GM10248 (cell line): ENCODE results near the gene RUNX3.

Source experiments
- CTCF ChIA-PET: fragments of 300-600 bp; sonication (Branson Sonifier 250); formaldehyde crosslinking; extraction: SDS; loops from one replicate; lab custom pipeline; 2021; ENCODE audit warnings: antibody characterized with exemption; lab: Yijun Ruan, JAX
- POLR2A ChIA-PET: fragments of 350-650 bp; sonication (Branson Sonifier 250); formaldehyde crosslinking; extraction: SDS; loops from one replicate; lab custom pipeline; 2020; ENCODE audit warnings: antibody characterized with exemption; lab: Yijun Ruan, JAX
- DNase-seq: peaks from one replicate; pipeline ENCODE4 v3.0.0; 2012; ENCODE audit errors: extremely low spot score
- CTCF ChIP-seq: IDR thresholded peaks from 2 replicates; pipeline ENCODE4 v1.5.1; 2012; ENCODE audit warnings: mild to moderate bottlenecking, low read depth; ENCODE audit errors: extremely low read depth, missing control alignments, control extremely low read depth

Gene RUNX3

GRCh38 chr1:24960071-24960801 is 30.2 kb upstream of the RUNX3 start:
- DNase-seq: no peak
- POLR2A ChIA-PET: interaction anchor here (1.2 to 2.7 kb wide), 4 partner anchors 9 to 74 kb away, joined by 3 to 7 read pairs (median 4); no protein-coding TSS in a partner anchor
- TF ChIP-seq CTCF: no peak
- CTCF ChIA-PET: interaction anchor here (0.8 to 3.2 kb wide), 10 partner anchors 13 to 245 kb away, joined by 3 to 9 read pairs (median 4); no protein-coding TSS in a partner anchor

DNA sequence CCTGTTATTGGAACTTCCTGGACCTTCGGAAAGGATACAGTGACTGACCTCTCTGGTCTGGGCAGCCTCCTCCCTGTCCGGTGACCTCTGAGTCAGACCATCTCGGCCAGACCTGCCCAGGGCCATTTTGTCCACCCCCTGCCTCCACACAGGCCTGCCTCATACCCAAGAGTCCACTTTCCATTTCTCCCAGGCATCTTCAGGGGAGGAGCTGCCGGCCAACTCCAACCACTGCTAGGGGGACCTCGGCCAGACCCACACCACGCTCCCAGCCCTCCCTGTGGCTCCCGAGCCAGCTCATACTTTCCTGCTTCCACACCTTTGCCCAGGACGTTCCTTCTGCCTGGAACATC is 29.5 kb upstream of the RUNX3 start:
- TF ChIP-seq CTCF: no peak
- DNase-seq: no peak
- ChIA-PET CTCF (interaction anchor here (0.8 to 3.2 kb wide), 10 partner anchors 15 to 245 kb away, joined by 3 to 9 read pairs (median 4); no protein-coding TSS in a partner anchor), POLR2A (interaction anchor here (1.2 to 2.7 kb wide), 4 partner anchors 8 to 75 kb away, joined by 3 to 7 read pairs (median 4); no protein-coding TSS in a partner anchor)

DNA sequence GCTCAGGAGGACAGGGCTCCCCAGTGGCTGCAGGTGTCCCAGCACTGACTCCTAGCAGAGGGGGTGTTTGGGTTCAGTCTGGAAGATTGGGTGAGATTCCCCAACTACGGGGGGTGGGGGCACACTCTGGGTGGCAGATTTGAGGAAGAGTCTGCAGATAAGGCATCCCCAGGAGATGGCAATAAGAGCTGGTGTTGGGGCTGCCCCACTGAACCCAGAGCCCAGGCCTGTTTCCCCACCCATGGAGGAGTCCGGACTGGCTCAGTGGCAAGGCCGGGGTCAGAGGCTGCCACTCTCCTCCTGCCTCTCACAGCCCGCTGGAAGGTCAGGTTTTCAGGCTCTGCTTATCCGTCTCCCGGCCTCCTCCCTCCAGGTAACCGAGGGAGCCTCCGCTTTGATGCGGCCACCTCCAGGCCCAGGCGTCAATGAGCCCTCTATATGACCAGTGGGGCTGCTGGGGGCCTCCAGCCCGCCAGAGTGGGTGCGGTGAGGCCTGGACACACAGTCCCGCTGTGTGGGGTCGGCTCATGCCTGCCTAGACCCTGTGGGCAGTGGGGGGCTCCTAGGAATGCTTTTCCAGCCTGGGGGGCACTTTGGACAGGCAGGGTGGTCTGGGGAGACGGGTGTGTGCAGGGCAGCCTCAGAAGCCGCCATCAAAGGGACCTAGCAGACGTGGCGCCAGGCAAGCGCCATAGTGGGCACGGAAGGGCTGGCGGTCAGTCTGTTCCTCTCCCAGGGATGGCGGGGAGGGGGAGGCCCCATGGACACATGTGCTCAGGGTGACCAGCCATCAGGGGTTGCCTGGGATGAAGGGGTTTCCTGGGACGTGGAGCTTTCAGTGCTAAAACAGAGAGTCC is 28.9 kb upstream of the RUNX3 start:
- TF ChIP-seq CTCF: no peak
- POLR2A ChIA-PET: interaction anchor here (1.0 to 2.7 kb wide), 5 partner anchors 7 to 75 kb away, joined by 3 to 7 read pairs (median 3); no protein-coding TSS in a partner anchor
- CTCF ChIA-PET: interaction anchor here (0.8 to 3.2 kb wide), 6 partner anchors 20 to 142 kb away, joined by 3 to 9 read pairs (median 4); no protein-coding TSS in a partner anchor
- DNase-seq: no peak

DNA sequence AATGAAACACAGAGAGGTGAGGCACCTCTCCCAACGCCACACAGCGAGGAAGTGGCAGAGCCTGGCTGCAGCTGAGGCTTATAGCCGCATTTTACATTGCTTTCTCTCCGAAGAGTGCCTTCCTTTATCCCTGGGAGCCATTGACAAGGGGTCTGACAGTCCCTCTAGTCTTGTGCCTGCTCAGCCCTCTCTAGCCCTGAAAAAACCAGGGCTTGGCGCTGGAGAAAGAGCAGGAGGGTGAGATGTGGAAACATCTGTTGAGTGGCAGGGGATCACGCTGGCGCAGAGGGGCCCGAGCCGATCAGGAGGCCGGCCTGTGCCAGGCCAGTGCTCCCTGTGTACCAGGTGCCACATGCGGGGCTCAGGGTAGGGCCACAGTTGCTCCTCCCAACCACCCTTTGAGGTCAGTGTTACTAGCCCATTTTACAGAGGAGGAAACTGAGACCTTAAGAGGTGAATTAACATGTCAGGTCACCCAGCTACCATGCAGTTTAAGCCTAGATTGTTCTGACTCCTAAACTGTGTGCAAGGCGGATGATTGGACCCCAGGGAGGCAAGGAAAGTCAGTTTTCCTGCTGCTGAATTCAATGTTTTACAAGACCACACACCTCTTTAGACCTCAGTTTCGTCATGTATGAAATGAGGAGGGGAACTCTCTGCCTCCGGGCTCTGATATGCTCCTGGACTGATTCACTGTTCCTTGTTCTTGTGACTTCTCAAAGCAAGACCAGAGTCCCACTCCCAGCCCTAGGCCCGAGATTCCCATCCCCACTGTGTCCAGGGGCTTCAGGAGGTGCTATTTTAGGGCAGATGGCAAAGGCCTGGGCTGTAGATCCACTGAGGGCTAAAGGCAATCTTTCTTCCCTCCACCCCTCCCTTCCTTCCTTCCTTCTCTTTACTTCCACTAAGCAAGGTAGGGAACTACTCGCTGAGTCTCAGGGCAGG is 28.0 kb upstream of the RUNX3 start:
- CTCF ChIA-PET: interaction anchor here (1.0 to 3.2 kb wide), 4 partner anchors 28 to 143 kb away, joined by 3 to 9 read pairs (median 3); partner anchors contain the start of gene RUNX3
- POLR2A ChIA-PET: interaction anchor here (0.6 to 1.0 kb wide), 2 partner anchors 9 to 64 kb away, joined by 3 to 11 read pairs; no protein-coding TSS in a partner anchor
- no peak for TF ChIP-seq CTCF
- DNase-seq: no peak

DNA sequence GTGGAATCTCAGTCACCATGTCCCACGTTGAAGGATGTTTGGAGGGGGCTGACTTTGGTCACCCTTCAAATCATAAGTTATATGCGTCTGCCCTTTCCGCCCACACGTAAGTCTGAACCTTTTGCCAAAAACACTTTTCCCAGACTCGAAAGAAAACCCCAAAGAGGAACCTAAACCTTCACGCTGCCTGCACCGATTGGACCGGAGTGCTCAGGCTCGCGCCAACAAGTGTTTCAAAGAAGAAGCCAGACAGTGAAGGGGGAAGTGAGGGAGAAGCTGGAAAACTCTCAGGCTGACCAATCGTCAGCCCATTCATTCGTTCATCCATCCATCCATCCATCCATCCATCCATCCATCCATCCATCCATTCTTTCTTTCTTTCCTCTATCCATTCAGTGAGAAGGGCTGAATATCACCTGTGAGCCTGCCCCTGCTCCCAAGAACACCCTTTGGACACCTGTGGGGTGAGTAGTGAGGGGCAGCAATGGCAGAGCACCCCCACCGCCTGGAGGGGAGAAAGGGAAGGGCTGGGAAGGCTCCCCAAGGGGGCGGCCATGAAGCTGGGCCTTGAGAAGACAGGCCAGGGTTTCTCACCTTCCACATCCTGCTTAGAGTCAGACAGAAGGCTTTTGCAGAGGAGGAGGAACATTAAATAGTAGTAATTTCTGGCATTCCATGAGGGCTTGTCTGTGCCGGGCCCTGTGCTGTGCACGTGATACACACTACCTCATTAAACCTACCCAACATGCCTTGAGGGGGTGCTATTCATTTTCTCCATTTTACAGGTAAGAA is 27.1 kb upstream of the RUNX3 start:
- ChIA-PET CTCF (interaction anchor here (1.0 to 1.4 kb wide), 4 partner anchors 20 to 80 kb away, joined by 3 read pairs; partner anchors contain the start of gene RUNX3), POLR2A (interaction anchor here (0.6 to 1.3 kb wide), 2 partner anchors 65 to 76 kb away, joined by 3 to 11 read pairs; no protein-coding TSS in a partner anchor)
- peak; percentile 52 for DNase-seq
- no peak for TF ChIP-seq CTCF
